Stimulated activated CD4-positive, alpha-beta T cell treated with anti-CD3 and anti-CD28 coated beads, Interleukin-15, amount 100 ng/mL, for 48 hours (primary cell): ENCODE data around the gene CLDN5.
A peak's percentile ranks its signal among the peaks of the same experiment; 100 is the strongest.

Source experiments
- DNase-seq, 2 donors: peaks; one replicate each; pipeline ENCODE4 v3.0.0-alpha.2; 2020; ENCODE audit warnings: low read depth in 2 of 2

CLDN5 gene

DNA sequence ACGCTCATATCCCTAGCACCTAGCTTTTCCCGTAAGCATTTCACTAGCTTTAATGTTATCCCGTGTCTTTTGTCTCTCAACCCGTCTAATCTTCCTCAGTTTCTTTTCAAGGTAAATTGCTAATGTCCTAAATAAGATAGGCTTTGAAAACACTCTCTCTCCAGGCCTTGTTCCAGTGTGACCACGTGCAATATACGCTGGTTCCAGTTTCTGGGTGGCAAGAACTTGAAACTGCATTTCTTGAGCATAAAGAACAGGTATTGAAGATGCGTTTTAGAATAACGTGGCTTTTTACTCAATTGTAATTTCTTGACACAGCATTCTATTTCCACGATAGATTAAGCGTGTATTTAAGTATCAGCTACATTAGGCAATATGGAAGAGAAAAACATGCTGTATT is 43.4 kb downstream of the CLDN5 start:
- no peak for DNase-seq

DNA sequence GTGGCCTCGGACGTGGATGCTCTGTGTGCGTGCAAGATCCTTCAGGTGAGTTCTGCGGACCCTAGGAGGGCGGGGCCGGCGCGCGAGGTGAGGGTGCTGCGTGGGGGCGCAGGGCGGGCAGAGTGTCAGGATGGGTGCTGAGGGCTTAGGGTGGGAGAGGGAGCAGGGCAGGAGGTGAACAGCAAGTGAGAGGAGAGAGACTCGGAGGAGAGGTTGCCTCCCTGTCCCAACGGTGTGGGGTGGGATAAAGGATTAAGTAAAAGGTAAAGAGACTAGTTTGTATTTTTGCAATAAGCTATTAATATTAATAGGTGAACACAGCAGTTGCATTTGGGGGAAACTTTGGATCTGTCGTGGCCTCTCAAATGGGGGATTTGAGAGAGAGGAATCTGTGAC is 44.0 kb downstream of the CLDN5 start:
- DNase-seq = no peak

DNA sequence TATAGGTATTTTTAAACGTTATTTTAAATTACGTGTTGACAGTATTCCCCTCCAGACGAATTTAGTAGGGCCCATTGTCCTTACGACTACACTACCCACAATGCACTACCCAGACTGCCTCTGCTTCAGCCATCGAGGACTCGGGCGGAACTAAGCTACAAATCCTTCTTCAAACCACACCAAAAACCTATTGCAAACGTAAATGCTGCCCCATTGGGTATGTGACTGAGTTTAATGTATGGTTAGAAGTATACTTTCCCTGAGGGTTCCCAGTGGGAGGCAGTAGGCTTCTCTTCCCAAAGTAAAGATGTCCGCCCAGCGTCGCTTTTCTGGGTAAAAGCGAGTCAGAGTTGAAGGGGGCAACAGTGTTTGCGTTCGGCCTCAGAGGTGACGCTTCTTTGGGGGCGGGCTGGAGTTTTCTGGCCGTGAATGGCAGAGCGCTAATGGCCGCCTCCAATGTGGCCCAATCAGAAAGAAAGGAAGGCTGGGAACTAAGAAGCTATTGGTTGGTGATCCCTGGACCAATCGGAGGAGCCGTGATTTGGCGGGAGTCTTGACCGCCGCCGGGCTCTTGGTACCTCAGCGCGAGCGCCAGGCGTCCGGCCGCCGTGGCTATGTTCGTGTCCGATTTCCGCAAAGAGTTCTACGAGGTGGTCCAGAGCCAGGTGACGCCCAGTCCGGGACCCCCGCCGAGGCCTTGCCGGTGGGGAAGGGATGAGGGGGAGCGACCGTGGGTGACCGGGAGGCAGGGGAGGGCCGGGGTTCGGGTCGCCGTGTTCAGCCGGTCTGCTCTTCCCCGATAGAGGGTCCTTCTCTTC is 44.6 kb downstream of the CLDN5 start, which contains the start of gene CDC45:
TSS of gene CDC45 (plus strand) at position 566 of the 818 bp plus-strand sequence. CDS start at position 615, 49 bp downstream.
- DNase-seq = peak; percentile 91

DNA sequence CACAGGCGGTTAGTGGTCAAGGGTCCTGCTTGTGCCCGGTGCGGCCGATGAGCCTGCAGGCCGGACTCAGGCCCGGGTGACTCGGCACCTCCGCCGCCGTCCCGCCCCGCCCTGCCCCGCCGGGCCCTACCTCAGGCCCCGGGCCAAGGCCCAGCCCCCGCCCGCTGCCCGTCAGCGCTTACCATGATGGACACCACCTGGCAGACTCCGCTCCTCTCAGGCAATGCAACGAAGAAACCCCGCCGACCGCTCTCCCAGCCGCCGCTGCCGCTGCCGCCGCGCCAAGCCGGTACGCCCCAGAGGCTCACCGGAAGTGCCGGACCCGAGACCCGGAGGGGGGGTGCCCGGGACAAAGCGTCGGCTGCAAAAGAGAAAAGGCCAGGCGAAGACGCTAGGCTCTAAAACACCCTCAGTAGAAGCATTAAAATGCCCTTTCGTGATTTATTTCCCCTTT is 45.3 kb downstream of the CLDN5 start, which contains the start of gene UFD1:
TSS of gene UFD1 (minus strand) at position 293 of the 454 bp plus-strand sequence. CDS start at position 185, 108 bp downstream.
- peak; percentile 71 to 72 for DNase-seq

DNA sequence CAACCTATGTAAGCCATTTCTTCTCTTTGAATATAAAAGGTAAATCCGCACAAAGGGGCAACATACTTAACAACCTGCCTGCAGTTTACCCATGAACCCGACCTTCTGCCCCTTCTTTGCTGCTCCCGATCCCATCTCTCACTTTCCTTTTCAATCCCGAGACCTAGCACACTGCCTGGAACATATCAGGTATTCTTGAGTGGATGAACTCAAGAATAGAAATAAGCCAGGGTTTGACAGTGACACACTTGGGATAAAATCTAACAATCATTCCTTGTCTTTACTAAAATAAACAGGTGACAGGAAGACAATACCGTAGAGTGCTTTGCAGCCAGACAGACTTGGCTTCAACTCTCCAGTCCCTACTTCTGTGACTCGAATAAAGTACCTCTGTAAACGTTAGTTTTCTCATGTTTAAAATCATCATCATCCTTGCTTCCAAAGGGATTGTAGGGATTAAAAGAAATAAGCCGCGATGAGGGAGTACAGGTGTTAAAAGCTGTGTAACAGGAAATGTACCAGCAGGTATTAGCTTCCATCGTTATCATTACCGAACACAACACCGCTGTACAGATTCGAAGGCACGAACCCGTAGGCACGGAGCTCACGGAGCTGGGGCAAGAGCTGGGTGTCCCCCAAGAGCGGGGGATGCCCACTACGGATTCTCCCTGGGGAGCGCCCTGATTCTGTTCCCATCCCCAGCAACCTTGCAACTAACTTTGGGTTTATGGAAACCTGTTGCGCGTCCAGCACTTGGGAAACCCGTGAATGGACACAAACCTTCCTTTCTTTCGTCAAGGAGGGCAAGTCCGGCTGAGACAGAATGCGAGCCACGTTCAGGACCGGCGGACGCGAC is 45.9 kb downstream of the CLDN5 start:
- DNase-seq = no peak

DNA sequence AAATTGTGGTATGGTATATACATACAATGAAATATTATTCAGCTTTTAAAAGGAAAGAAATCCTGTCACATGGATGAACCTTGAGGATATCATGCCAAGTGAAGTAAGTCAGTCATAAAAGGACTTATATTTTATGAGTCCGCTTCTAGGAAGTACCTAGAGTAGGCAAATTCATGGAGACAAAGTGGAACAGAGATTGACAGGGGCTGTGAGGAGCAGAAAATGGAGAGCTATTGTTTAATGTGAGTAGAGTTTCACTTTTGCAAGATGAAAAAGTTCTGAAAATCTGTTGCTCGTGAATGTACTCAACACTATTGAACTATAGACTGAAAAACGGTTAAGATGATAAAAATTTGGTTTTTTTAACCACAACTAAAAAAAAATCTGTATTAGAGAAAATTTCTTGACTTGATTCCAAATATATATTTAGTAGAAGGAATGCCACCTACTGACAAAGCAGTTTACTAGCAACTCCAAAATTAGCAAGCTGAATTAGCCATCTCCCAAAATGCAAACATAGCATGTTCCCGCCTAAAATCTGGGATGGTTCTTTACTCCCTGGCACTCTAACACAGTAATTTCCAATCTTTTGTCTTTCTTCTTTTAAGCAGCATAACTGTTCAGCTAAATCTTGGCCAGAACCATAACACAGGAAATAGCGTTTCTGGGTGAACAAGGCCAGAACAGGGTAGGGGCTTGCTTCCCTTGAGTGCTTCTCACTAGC is 46.7 kb downstream of the CLDN5 start:
- no peak for DNase-seq

DNA sequence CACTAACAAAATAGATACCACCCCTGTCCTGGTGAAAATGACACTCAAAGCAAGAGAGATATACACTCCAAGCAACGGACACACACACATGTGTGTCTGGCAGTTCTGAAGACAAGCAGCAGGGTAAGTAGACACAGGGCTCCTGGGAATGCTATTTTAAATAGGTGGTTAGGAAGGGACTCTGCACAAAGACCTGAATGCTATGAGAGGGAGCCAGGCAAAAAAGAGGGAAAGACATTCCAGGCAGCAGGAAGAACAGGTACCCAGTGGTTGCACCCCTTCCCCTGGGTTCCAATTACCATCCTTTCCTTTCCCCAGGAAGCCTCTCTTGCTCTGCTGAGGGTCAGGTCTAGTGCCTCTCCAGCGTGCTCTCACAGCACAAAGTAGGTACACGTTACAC is 48.2 kb downstream of the CLDN5 start:
- no peak for DNase-seq

DNA sequence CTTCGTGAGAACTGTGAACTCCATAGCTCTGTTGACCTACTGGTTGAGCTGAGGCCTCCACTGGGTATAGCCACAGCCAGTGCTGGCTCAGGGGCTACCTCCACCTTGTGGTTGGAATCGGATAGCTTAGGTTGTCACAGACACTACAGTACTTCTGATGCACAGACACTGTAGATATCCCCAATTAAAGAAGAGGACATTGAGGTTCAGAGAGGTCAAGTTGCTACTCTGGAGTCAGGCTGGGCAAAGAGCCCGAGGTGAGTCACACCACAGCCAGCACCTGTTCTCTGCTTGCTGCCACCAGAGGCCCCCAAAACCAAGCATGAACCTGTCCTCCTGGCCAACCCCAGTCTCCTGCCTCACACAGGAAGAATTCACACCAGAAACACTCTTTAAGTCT is 50.6 kb downstream of the CLDN5 start:
- no peak for DNase-seq
